Measurements from ENCODE around the gene MYH14. TPM values are rescaled to one million over a fixed set of nuclear protein-coding genes. Genes with fewer than 3 reads are reported as not detected.

Gene MYH14
- total RNA-seq, 2 donors from 2014 or later, result 2.6 to 11.1 TPM

DNA sequence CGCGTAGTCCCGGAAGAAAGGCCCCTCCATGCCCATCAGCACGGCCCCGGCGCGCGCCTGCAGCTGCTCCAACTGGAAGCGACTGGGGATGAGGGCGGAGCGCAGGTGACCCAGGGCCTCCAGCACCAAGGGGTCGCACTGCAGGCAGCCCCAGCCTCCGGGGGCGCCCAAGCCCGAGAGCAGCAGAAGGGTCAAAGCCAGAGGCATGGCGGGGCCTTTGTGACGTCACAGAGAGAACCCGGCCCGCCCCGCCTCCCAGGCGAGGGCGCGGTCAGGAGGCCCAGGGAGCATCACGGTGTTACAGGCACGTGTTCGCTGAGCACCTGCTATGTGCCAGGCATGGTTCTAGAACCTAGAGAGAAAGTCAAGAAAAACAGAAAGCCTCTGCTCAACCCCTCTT, 40.4 kb upstream of the MYH14 start, which contains the start of gene IZUMO2:
TSS of gene IZUMO2 (minus strand) at position 294 of the 400 bp plus-strand sequence. CDS start at position 207, 87 bp downstream.
- no peak for DNase-seq (ENCODE audit: low spot score)
- Histone ChIP-seq H3K27me3 (replicated peaks; ENCODE audit: insufficient read depth) (no peaks in the 10 kb centered on the region), H3K4me3 (no peak within 1 kb of the TSS), H3K36me3 (no peaks in the 10 kb centered on the region), H3K4me1 (ENCODE audit: control insufficient read depth in 1 of 2, low read depth in 2 of 2) (no peaks in the 10 kb centered on the region), H3K9me3 (peaks cover 6% of the 10 kb centered on the region), H3K27ac (no peak within 1 kb of the TSS)
- TF ChIP-seq, protein P1, sequence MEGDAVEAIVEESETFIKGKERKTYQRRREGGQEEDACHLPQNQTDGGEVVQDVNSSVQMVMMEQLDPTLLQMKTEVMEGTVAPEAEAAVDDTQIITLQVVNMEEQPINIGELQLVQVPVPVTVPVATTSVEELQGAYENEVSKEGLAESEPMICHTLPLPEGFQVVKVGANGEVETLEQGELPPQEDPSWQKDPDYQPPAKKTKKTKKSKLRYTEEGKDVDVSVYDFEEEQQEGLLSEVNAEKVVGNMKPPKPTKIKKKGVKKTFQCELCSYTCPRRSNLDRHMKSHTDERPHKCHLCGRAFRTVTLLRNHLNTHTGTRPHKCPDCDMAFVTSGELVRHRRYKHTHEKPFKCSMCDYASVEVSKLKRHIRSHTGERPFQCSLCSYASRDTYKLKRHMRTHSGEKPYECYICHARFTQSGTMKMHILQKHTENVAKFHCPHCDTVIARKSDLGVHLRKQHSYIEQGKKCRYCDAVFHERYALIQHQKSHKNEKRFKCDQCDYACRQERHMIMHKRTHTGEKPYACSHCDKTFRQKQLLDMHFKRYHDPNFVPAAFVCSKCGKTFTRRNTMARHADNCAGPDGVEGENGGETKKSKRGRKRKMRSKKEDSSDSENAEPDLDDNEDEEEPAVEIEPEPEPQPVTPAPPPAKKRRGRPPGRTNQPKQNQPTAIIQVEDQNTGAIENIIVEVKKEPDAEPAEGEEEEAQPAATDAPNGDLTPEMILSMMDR (IDR thresholded peaks at IDR 0.05), result no peak
- no peak for ATAC-seq (ENCODE audit: insufficient number of reproducible peaks, low FRiP score, low read depth)

DNA sequence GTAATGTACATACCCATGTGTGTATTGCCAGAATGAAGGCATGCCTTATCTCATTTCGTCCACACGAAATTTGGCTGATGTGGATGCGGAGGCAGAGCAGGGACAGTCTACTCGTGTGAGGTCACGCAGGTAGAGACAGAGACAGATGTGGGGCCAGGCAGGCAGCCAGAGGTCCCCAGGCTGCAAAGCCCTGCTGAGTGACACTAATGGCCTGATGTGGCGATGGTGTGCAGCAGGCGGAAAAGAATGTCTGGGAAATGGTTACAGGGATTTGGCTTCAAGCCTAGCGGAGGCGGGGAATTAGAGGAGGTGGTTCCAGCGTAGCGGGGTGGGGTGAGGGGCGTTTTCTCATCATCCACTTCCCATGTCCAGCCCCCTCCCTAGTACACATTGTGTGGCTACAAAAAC, 36.1 kb upstream of the MYH14 start:
- Histone ChIP-seq H3K27ac (no peak overlapping the region), H3K9me3 (no peaks in the 10 kb centered on the region), H3K4me3 (no peak overlapping the region), H3K4me1 (ENCODE audit: control insufficient read depth in 1 of 2, low read depth in 2 of 2) (no peaks in the 10 kb centered on the region), H3K27me3 (replicated peaks; ENCODE audit: insufficient read depth) (no peaks in the 10 kb centered on the region), H3K36me3 (no peaks in the 10 kb centered on the region)
- ATAC-seq (ENCODE audit: insufficient number of reproducible peaks, low FRiP score, low read depth) (no peak), DNase-seq (ENCODE audit: low spot score) (no peak)
- TF ChIP-seq, protein P1 (IDR thresholded peaks at IDR 0.05), result no peak

DNA sequence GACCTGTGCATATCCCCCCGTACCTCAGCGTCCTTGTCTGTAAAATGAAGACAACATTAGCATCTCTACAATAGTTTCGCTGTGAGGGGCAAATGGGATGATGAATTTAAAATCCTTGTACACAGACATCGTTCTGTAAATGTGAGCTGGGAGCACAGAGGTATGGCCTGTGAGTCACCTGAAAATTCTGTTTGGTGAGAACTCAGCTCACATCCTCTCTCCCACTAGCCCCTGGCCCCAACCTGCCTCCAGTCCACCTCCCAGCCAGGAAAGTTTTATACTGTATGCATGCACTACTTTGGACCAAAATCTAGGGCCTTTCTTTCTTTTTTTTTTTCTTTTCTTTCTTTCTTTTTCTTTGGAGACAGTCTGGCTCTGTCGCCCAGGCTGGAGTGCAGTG, 31.7 kb upstream of the MYH14 start:
- TF ChIP-seq, protein P1 (IDR thresholded peaks at IDR 0.05), result no peak
- no peak for DNase-seq (ENCODE audit: low spot score)
- H3K9me3 ChIP-seq, result no peaks in the 10 kb centered on the region
- H3K4me3 ChIP-seq, result no peak overlapping the region
- no peak overlapping the region for H3K27ac ChIP-seq
- no peak for ATAC-seq (ENCODE audit: insufficient number of reproducible peaks, low FRiP score, low read depth)
- no peaks in the 10 kb centered on the region for H3K4me1 ChIP-seq (ENCODE audit: control insufficient read depth in 1 of 2, low read depth in 2 of 2)
- no peaks in the 10 kb centered on the region for H3K36me3 ChIP-seq
- no peaks in the 10 kb centered on the region for H3K27me3 ChIP-seq (replicated peaks; ENCODE audit: insufficient read depth)

DNA sequence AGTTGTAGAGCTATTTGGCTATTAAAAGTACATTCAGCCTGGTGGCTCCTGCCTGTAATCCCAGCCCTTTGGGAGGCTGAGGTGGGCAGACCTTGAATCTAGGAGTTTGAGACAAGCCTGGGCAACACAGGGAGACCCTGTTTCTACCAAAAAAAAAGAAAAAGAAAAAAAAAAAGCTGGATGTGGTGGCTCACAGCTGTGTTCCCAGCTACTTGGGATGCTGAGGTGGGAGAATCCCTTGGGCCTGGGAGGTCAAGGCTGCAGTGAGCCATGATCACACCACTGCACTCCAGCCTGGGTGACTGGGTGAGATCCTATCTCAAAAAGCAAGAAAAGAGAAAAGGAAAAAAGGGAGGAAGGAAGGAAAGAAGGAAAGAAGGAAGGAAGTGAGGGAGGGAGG, 30.7 kb upstream of the MYH14 start:
- no peak for ATAC-seq (ENCODE audit: insufficient number of reproducible peaks, low FRiP score, low read depth)
- Histone ChIP-seq H3K9me3 (no peaks in the 10 kb centered on the region), H3K27ac (no peak overlapping the region), H3K4me3 (no peak overlapping the region), H3K27me3 (replicated peaks; ENCODE audit: insufficient read depth) (no peaks in the 10 kb centered on the region), H3K4me1 (ENCODE audit: control insufficient read depth in 1 of 2, low read depth in 2 of 2) (no peaks in the 10 kb centered on the region), H3K36me3 (no peaks in the 10 kb centered on the region)
- no peak for DNase-seq (ENCODE audit: low spot score)
- TF ChIP-seq, protein P1 (IDR thresholded peaks at IDR 0.05), result no peak

DNA sequence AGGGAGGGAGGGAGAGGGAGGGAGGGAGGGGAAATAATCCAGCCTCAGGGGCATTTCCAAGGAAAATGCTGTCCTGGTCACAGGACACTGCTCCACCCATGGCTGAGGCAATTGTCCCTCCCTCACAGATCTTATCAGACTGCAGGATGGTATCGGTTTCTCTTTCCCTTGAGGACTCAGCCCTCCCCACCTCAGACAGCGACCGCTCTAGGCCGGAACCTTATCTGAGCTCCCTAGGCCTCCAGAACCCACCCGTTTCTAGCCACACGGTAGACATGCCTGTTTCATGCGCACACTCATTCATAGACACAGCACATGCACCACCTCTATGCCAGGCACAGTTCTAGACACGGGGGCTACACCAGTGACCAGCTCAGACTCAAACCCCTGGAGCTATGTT, 30.3 kb upstream of the MYH14 start:
- no peak overlapping the region for H3K4me3 ChIP-seq
- H3K27ac ChIP-seq, result no peak overlapping the region
- TF ChIP-seq, protein P1 (IDR thresholded peaks at IDR 0.05), result no peak
- no peaks in the 10 kb centered on the region for H3K4me1 ChIP-seq (ENCODE audit: control insufficient read depth in 1 of 2, low read depth in 2 of 2)
- no peaks in the 10 kb centered on the region for H3K9me3 ChIP-seq
- ATAC-seq (ENCODE audit: insufficient number of reproducible peaks, low FRiP score, low read depth), result no peak
- no peak for DNase-seq (ENCODE audit: low spot score)
- no peaks in the 10 kb centered on the region for H3K36me3 ChIP-seq
- no peaks in the 10 kb centered on the region for H3K27me3 ChIP-seq (replicated peaks; ENCODE audit: insufficient read depth)
